GM10847 (cell line): ENCODE data around the gene CARD9.

Experiments
- POLR2A ChIP-seq: IDR thresholded peaks from 2 replicates; pipeline ENCODE4 v1.6.1; 2011; ENCODE audit not compliant: insufficient read length; ENCODE audit errors: extremely low read depth

The CARD9 gene

DNA sequence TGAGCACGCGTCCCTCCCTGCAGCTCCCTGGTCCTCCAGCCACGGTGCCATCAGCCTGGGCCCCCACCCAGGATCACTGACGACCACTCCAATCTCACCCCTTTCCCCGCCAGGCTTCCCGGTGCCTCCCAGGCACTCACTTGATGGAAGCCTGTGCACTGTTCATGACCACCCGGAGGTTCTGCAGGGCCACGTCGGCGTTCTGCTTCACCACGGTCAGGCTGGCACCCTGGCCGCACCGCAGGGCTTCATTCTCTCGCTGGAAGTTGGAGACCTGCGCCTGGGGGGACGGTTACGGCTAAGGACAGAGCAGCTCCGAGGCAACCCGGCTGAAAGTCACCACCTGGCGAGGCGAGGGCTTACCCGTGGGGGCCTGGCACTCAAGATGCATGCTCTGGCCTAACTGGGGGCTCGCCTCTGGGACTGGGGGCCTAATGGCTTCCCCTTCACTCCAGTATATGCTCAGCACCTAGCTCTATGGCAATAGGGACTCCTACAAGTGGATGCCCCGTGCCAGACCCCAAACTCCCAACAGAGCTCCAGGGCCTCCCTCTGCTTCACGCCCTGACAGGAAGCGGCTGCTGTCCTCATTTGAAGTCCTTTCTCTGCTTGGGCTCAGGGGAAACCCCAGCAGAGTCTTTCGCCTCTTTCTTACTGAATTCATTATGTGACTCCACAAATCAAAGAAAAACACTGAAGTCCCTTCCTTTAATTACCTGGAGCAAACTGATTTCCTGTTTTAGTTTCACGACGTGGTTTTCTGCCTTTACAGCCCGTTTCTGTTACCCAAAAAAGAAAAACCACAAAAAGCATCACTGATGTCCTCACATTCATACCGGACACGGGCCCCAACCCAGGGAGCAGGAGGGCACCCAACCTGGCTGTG is 30.7 kb upstream of the CARD9 start:
- TF ChIP-seq POLR2A: no peak

DNA sequence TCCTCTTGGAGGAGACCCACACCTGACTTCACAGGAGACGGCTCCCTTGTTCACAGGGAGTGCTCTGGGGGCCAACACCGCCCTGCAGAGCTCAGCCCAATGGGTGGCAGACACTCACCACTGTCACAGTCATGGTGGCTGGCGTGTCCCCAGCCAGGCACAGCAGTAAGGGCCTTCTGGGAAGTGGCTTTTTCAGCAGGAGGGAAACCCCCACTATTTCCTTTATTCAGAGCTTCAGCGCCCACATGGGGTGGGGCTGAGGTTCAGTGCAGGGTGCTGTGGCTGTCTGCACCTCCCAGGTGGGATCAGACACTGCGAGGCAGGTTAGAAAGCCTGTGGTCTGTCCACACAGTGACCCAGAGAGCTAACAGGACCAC is 30.1 kb upstream of the CARD9 start:
- TF ChIP-seq POLR2A: peak; percentile 18

DNA sequence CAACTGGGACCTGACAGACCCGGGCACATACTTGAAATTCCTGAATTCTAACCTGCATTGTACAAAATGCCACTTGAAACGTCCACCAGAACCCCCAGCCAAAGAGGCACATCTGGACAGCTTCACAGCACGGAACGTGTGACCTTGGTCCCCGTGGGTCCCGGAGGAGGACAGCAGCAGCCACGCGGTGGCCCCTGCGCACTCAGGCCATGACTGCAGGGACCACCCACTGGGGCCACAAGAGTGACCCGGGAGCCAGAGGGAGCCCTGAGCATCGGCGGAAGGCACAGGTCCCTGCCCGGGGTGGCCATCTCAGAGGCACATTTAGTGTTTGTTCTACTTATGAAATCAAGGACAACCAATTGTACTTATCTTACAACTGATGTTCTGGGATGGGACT is 28.6 kb upstream of the CARD9 start:
- no peak for TF ChIP-seq POLR2A

DNA sequence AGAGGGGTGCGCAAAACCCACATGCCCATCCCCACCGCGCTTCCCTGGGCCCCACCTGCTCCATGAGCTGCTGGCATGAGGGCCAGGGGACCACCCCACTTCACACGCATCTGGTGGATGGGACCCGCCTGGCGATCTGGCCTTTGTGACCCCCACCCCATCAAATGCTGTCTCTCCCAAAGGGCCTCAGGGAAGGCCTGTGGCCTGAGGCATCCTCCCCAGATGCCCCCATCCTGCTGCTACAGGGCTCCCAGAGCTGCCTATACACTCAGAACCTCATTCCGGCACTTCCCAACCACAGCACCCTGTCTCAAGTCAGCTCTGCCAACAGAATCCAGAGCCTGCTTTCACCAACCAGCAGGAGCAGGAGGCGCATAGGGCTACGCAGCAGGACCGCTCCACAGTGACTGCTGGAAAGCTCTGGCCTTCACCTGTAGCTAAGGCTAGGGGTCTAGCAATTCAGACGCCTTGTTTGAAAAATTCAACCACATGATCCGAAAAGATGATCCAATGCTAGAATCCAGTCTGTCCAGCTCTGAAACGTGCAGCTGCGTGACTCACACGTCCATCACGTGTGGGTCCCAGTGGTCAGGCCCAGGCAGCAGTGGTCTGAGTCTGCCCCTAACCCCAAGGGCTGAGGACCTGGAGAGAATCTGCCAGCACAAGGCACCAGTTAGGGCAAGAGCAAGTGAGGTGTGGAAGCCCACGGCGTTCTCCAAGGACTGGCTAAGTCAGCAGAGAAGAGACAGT is 27.9 kb upstream of the CARD9 start:
- TF ChIP-seq POLR2A: no peak

DNA sequence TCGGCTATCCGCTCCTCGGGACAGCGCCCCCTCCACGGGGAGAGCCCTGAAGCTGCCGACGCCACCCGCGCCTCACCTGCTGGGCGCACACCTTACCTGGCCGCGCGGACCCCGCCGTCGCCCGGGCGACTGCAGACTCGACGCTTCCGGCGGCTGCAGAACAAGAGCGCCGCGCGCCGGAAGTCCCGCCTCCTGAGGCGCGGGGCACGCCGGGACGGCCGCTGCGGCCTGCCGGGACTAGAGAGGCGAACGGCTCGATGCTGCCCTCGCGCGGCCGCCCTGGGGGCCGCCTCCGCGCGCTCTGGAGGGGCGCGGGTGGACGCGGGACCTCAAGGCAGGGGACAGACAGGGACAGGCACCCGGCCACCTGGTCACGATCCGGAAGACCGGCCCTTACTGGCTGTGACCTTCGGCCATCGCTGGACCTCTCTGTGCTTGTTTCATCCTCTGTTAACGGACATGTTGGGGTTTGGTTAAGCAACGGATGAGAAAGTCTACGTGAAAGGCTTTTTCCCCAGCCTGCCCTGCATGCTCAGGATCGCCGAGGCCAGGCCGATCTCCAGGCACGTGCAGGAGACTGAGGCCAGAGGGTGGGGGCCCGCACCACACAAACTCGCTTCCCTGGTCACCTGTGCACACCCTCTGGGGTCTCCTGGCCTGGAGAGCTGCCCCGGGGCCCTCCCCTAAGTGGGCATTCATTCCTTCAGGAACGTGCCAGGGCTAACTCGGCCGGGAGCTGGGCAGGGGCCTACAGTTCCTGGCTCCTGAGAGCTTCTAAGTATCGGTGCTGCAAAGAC is 26.8 kb upstream of the CARD9 start, which contains the start of gene SNAPC4:
TSS of gene SNAPC4 (minus strand) at position 133 of the 797 bp plus-strand sequence. CDS start 1,742 bp downstream, outside the sequence.
- peak; percentile 91 for TF ChIP-seq POLR2A

DNA sequence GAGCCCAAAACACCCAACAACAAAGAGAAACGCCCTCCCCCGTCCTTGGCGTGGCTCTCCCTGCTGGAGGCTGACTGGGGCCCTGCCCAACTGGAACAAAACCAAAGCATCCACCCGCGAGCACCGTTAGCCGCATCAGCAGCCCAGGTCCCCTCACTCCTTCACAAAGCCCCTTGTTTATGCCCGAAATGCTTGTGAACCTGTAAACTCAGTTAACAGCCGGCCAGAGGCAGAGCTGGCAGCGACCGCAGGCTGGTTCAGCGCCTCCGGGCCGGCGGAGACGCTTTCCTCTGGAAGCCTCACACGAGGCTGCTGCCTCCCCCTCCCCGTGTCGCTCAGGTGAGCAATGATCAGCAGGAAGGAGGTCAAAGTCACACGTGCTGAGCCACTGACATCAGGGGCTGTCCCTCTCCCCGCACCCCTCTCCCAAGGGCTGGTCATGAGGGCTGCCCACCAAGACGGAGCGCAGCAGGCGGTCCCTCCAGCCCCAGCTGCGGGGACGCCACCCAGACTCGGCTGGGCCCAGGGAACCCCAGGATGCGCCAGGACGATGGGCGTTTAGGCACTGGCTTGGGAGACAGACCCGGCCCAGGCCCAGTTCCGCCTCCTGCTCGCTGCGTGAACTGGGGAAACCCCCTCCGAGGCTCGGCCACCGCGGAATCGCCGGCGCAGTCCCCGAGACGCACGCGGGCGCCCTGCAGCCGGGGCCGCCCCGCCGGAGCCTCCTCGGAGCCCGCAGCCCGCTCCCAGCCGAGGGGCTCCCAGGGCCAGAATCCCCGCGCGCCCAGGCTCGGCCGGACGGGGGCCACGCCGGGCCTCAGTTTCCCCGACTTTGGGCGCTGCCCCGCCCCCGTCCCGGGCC is 25.9 kb upstream of the CARD9 start:
- no peak for TF ChIP-seq POLR2A

DNA sequence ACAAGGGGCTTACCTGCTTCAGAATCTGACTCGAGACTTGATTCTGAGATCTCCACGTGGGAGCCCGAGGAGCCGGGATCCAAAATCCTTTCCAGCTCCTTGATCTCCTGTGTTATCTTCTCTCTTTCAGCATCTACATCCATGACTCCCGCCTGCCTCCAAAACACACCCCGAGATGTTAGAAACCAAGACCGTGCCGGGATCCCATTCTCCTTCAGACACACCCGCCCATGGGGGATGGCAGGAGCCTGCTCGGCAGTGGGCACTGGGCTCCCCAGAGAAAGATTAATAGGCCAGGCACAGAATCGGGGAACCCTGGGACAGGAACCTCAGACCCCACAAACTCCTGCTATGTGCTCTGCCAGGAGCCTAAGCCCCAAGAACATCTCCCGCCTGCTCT is 24.8 kb upstream of the CARD9 start:
- no peak for TF ChIP-seq POLR2A

DNA sequence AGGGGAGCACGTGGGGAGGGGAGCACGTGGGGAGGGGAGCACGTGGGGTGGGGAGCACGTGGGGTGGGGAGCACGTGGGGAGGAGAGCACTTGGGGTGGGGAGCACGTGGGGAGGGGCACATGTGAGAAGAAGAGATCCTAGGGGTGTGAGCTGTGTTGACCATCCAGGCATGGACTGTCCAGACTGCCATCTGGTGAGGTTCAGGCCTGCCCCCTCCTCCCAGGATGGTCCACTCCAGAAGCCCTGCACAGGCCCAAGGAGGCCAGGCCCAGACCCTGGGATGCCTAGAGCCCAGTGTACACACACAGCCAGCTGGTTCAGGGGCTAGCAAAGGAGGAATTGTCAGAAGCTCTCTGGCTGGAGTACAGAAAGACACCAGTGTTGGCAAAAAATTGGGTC is 24.2 kb upstream of the CARD9 start:
- TF ChIP-seq POLR2A: no peak

DNA sequence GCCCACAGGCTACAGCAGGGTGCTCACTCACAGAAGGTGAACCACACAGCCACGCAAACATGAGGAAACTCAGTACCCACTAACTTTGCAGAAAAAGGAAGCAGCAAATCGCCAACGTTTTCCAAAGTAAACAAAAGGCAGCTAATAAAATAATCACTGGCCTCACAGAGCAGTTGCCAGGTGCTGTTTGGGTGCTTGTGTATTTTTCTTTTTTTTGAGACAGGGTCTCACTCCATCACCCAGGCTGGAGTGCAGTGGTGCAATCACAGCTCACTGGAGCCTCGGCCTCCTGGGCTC is 22.7 kb upstream of the CARD9 start:
- TF ChIP-seq POLR2A: no peak

DNA sequence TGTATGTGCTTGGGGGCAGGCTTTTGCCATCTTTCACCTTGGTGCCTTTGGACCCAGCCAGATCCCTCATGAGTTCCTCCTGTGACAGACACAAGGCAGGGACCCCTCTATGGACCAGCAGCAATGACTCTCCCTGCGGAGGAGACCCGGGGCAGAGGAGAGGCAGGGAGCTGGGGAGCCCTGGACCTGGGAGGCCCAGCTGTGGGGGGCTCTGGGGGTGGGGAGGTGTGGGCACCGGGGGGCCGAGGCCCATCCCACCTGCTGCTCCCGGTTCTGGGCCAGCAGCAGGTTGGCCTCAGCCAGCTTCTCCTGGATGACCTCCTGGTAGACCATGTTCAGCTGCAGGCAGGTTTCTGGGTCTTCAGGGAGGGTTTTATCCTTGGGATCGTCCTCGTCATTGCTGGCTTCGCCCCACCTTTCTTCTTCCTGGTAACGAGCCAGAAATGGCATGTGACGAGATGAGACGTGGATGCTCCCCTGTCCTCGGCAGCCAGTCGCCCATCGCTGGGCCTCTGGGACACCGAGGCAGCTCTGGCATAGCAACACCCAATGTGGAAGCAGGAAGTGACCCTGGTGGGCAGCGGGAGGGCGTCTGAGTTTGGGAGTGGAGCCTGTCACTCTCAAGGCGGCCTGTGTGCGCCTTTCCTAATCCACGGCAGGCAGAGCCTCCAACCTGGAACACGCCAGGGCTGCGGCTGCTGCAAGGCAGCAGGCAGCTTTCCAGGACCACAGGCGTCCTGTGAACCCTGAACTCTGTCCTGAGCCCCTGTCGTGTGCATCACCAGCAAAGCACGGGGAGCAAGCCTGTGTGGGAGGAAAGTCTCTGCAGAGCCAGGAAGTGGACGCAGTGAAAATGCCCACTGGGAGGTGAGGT is 22.1 kb upstream of the CARD9 start:
- TF ChIP-seq POLR2A: no peak

DNA sequence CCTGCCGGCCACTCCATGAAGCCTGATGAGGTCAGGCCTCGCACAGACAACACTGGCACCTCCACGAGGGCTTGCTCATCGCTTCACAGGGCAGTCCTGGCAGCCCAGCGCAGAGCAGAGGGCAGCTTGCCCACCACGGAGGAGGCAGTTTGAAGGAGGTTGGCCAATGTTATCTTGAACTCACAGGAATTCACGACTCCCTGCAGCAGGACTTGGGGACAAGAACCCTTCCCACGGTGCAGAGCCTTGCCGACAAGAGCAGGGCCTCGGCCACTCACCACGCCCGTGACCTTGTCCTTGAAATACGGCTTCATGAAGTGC is 21.5 kb upstream of the CARD9 start:
- no peak for TF ChIP-seq POLR2A

DNA sequence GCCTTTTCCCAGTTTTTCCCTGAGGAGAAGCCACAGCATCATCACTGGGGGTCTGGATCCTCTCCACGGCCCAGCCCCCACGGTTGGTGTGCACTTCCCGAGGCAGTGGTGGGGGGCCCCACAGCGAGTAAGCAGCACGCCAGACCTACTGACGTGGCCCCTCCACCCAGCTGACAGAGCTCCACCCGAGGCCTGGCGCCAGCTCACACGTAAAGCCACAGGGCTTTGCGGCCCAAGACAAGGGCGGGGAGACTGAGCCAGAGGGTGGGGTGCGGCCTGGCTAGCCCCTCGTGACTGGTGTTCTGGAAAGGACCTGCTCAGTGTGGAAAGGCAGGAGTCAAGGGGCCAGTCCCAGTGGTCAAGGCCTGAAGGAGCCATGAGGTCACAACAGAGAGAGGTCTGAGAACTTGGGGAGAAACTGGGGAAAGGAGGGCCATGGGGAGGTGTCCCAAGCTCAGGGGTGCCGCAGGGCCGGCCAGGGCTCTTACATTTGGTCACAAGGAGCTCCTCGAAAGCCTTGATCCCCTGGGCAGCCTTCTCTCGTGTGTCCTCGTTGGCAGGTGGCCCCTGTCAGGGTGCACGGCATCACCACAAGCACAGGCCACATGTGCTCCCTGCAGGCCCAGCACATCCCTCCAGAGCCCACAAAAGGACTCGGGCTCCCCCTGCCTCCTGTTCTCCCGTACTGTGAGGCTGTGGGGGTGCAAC is 21.0 kb upstream of the CARD9 start:
- TF ChIP-seq POLR2A: no peak

DNA sequence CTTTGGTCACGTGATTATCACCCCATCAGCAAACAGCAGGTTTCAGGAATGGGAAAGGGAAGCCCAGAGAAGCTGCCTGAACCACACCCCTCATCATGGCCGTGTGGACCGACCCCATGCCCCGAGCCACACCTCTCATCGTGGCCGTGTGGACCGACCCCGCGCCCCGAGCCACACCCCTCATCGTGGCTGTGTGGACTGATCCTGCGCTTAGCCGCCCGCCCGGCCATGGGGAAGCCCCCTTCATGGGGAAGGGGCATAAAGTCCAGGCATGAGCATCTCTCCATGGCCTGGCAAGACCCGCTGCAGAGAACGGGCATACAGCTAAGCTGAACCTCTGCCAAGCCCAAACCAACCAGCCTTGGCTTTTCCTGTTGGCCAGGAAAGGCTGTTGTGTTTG is 20.1 kb upstream of the CARD9 start:
- TF ChIP-seq POLR2A: no peak
